Measurements from ENCODE around the gene FSIP1.

FSIP1 gene

GRCh38 chr15:39752991-39753390 lies 29.6 kb downstream of the FSIP1 start:
- no peak for FAIRE-seq

- FAIRE-seq, result no peak
These were observed 30.4 kb downstream of the FSIP1 start for GRCh38 chr15:39752246-39752645.

- FAIRE-seq, result no peak
These were observed 34.4 kb downstream of the FSIP1 start for GRCh38 chr15:39748276-39748675.

GRCh38 chr15:39747326-39747725 lies 35.3 kb downstream of the FSIP1 start:
- FAIRE-seq, result no peak

- no peak for FAIRE-seq
These were observed 35.8 kb downstream of the FSIP1 start for GRCh38 chr15:39746714-39747276.

- FAIRE-seq, result no peak
These were observed 36.5 kb downstream of the FSIP1 start for GRCh38 chr15:39746176-39746575.

- no peak for FAIRE-seq
These were observed 37.2 kb downstream of the FSIP1 start for GRCh38 chr15:39745415-39745814.

- FAIRE-seq, result no peak
These were observed 38.1 kb downstream of the FSIP1 start for GRCh38 chr15:39744334-39745103.

- no peak for FAIRE-seq
These were observed 39.0 kb downstream of the FSIP1 start for GRCh38 chr15:39743611-39744010.

- no peak for FAIRE-seq
These were observed 41.4 kb downstream of the FSIP1 start for GRCh38 chr15:39741258-39741657.

GRCh38 chr15:39738998-39739397 lies 43.6 kb downstream of the FSIP1 start:
- no peak for FAIRE-seq

GRCh38 chr15:39737196-39737550 lies 45.5 kb downstream of the FSIP1 start:
- no peak for FAIRE-seq

- no peak for FAIRE-seq
These were observed 46.0 kb downstream of the FSIP1 start for GRCh38 chr15:39736412-39737195.

GRCh38 chr15:39735120-39735717 lies 47.4 kb downstream of the FSIP1 start:
- FAIRE-seq, result peak; percentile 54

GRCh38 chr15:39731266-39731665 lies 51.4 kb downstream of the FSIP1 start:
- FAIRE-seq, result no peak

GRCh38 chr15:39730552-39730951 lies 52.1 kb downstream of the FSIP1 start:
- no peak for FAIRE-seq

- FAIRE-seq, result no peak
These were observed 53.1 kb downstream of the FSIP1 start for GRCh38 chr15:39729500-39729899.

GRCh38 chr15:39728845-39729244 lies 53.8 kb downstream of the FSIP1 start:
- no peak for FAIRE-seq

- no peak for FAIRE-seq
These were observed 60.7 kb downstream of the FSIP1 start for GRCh38 chr15:39721893-39722292.

GRCh38 chr15:39720621-39721611 lies 61.7 kb downstream of the FSIP1 start:
- no peak for FAIRE-seq

- no peak for FAIRE-seq
These were observed 62.6 kb downstream of the FSIP1 start for GRCh38 chr15:39720081-39720480.

- no peak for FAIRE-seq
These were observed 63.5 kb downstream of the FSIP1 start for GRCh38 chr15:39719109-39719508.

Data from A204.1 (cell line).